ENCODE measurements around the gene SMIM8.

Gene SMIM8

GRCh38 chr6:87391334-87391733 lies 68.9 kb downstream of the SMIM8 start:
- DNase-seq (ENCODE audit: low read depth): no peak
